Hepatocyte (in vitro differentiated cells): ENCODE measurements around the gene POC1A.

Source experiments
- EZH2 ChIP-seq: fragments of 200-600 bp; sonication (generic); IDR thresholded peaks from 2 replicates; pipeline ENCODE4 v1.6.1; 2016; ENCODE audit warnings: antibody characterized with exemption, mild to moderate bottlenecking, borderline replicate concordance
- EZH2phosphoT487 ChIP-seq: fragments of 200-600 bp; sonication (generic); IDR thresholded peaks from one replicate; pipeline ENCODE4 v1.6.1; 2018; ENCODE audit warnings: antibody characterized with exemption, mild to moderate bottlenecking, low read depth, moderate library complexity; ENCODE audit not compliant: unreplicated experiment, severe bottlenecking
- TF ChIP-seq, protein P1 (sequence below): fragments of 200-600 bp; sonication (generic); IDR thresholded peaks from 2 replicates; pipeline ENCODE4 v1.5.1; 2016; ENCODE audit warnings: antibody characterized with exemption, mild to moderate bottlenecking; ENCODE audit not compliant: poor library complexity

DNA sequence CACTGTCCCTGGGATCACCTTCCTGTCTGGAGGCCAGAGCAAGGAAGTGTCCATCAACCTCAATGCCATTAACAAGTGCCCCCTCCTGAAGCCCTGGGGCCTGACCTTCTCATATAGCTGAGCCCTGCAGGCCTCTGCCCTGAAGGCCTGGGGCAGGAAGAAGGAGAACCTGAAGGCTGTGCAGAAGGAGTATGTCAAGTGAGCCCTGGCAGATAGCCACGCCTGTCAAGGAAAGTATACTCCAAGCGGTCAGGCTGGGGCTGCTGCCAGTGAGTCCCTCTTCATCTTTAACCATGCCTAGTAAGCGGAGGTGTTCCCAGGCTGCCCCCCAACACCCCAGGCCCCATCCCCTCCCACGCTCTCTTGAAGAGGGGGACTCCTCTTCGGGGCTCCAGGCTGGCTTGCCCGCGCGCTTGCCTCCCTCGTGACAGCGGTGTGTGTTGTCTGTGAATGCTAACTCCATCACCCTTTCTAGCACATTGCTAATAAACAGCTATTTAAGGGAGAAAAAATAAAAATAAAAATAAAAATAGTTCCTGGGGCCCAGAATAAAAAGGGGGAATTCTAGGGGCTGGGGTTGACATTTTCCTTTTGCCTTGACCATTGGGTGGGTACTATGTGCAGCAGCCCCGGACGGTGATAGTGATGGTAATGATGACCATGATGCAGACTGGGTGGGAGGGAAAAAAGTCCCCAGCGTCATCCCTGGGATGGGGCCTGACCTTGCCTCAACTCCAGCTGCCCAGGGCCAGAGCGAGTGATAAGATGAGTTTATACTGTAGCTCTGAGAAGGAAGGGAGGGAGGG is 40.5 kb upstream of the POC1A start:
- TF ChIP-seq, protein P1, sequence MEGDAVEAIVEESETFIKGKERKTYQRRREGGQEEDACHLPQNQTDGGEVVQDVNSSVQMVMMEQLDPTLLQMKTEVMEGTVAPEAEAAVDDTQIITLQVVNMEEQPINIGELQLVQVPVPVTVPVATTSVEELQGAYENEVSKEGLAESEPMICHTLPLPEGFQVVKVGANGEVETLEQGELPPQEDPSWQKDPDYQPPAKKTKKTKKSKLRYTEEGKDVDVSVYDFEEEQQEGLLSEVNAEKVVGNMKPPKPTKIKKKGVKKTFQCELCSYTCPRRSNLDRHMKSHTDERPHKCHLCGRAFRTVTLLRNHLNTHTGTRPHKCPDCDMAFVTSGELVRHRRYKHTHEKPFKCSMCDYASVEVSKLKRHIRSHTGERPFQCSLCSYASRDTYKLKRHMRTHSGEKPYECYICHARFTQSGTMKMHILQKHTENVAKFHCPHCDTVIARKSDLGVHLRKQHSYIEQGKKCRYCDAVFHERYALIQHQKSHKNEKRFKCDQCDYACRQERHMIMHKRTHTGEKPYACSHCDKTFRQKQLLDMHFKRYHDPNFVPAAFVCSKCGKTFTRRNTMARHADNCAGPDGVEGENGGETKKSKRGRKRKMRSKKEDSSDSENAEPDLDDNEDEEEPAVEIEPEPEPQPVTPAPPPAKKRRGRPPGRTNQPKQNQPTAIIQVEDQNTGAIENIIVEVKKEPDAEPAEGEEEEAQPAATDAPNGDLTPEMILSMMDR = no peak
- TF ChIP-seq EZH2 = no peak
- TF ChIP-seq EZH2phosphoT487 = no peak
